ENCODE data around the gene CACNA1C. TPM values are rescaled to one million over a fixed set of nuclear protein-coding genes. Genes with fewer than 3 reads are reported as not detected.

Gene CACNA1C
- total RNA-seq, 4 donors from 2014 or later: 5.2 to 12.9 (median 6.3) TPM

- WGBS, 2 donors: 44 to 48% methylated on average over 11 of the region's 11 CpGs
- Histone ChIP-seq H3K4me3 (no peak overlapping the region), H3K4me1 (peaks cover 0 to 23% (median 7%) of the 10 kb centered on the region in 4 donors), H3K36me3 (no peaks in the 10 kb centered on the region), H3K27me3 (no peaks in the 10 kb centered on the region), H3K27ac (no peak overlapping the region), H3K9me3 (no peaks in the 10 kb centered on the region)
- TF ChIP-seq POLR2A (IDR thresholded peaks at IDR 0.05) (no peak), EP300 (IDR thresholded peaks at IDR 0.05) (no peak), CTCF (IDR thresholded peaks at IDR 0.05) (no peak)
- DNase-seq (ENCODE audit: low spot score in 2 of 2): no peak
Observed at GRCh38 chr12:2492236-2492635, 439.4 kb downstream of the CACNA1C start.

GRCh38 chr12:2493086-2493485 is 440.3 kb downstream of the CACNA1C start:
- Histone ChIP-seq H3K9me3 (no peaks in the 10 kb centered on the region), H3K4me3 (no peak overlapping the region), H3K4me1 (peaks cover 0 to 23% (median 7%) of the 10 kb centered on the region in 4 donors), H3K27ac (no peak overlapping the region), H3K36me3 (no peaks in the 10 kb centered on the region), H3K27me3 (no peaks in the 10 kb centered on the region)
- TF ChIP-seq EP300 (IDR thresholded peaks at IDR 0.05): no peak
- TF ChIP-seq POLR2A (IDR thresholded peaks at IDR 0.05): no peak
- no peak for TF ChIP-seq CTCF (IDR thresholded peaks at IDR 0.05)
- 95 to 97% methylated on average over 16 of the region's 16 CpGs for WGBS, 2 donors
- no peak for DNase-seq (ENCODE audit: low spot score in 2 of 2)

GRCh38 chr12:2494486-2495192 is 441.9 kb downstream of the CACNA1C start:
- no peak overlapping the region for H3K4me3 ChIP-seq
- no peaks in the 10 kb centered on the region for H3K27me3 ChIP-seq
- DNase-seq (ENCODE audit: low spot score in 2 of 2): peak in 1 of 2 donors; percentile 41
- H3K4me1 ChIP-seq: peaks cover 0 to 23% (median 7%) of the 10 kb centered on the region in 4 donors
- H3K27ac ChIP-seq: peak overlapping the region in 3 of 4 donors; percentile 24 to 72 (median 36)
- 46 to 47% methylated on average over 8 of the region's 8 CpGs for WGBS, 2 donors
- no peaks in the 10 kb centered on the region for H3K36me3 ChIP-seq
- TF ChIP-seq CTCF (IDR thresholded peaks at IDR 0.05) (no peak), POLR2A (IDR thresholded peaks at IDR 0.05) (no peak), EP300 (IDR thresholded peaks at IDR 0.05) (peak in 1 of 2 donors; percentile 66)
- no peaks in the 10 kb centered on the region for H3K9me3 ChIP-seq

- TF ChIP-seq POLR2A (IDR thresholded peaks at IDR 0.05): no peak
- TF ChIP-seq EP300 (IDR thresholded peaks at IDR 0.05): no peak
- no peak for TF ChIP-seq CTCF (IDR thresholded peaks at IDR 0.05)
- no peaks in the 10 kb centered on the region for H3K9me3 ChIP-seq
- peak overlapping the region in 1 of 4 donors; percentile 72 for H3K27ac ChIP-seq
- H3K36me3 ChIP-seq: no peaks in the 10 kb centered on the region
- no peaks in the 10 kb centered on the region for H3K27me3 ChIP-seq
- H3K4me1 ChIP-seq: peaks cover 0 to 23% (median 7%) of the 10 kb centered on the region in 4 donors
- no peak overlapping the region for H3K4me3 ChIP-seq
- no peak for DNase-seq (ENCODE audit: low spot score in 2 of 2)
- 57 to 60% methylated on average over 6 of the region's 6 CpGs for WGBS, 2 donors
Observed at GRCh38 chr12:2495417-2496112, 442.8 kb downstream of the CACNA1C start.

GRCh38 chr12:2498964-2499500 is 446.2 kb downstream of the CACNA1C start:
- Histone ChIP-seq H3K4me1 (peaks cover 0 to 19% (median 7%) of the 10 kb centered on the region in 4 donors), H3K27me3 (no peaks in the 10 kb centered on the region), H3K27ac (no peak overlapping the region), H3K4me3 (no peak overlapping the region), H3K36me3 (no peaks in the 10 kb centered on the region), H3K9me3 (no peaks in the 10 kb centered on the region)
- TF ChIP-seq EP300 (IDR thresholded peaks at IDR 0.05) (no peak), POLR2A (IDR thresholded peaks at IDR 0.05) (no peak), CTCF (IDR thresholded peaks at IDR 0.05) (no peak)
- WGBS, 2 donors: 74 to 85% methylated on average over 9 to 10 of the region's 10 CpGs
- DNase-seq (ENCODE audit: low spot score in 2 of 2): no peak

All from tibial nerve (tissue), 4 donors.